NB4 (cell line): ENCODE data around the gene CDH4.

Experiments
- MYC ChIP-seq: IDR thresholded peaks from 2 replicates; pipeline ENCODE4 v1.6.1; 2011; ENCODE audit warnings: low read depth, low read length
- TF ChIP-seq, protein P1 (sequence below): IDR thresholded peaks from one replicate; pipeline ENCODE4 v1.5.1; 2012; ENCODE audit warnings: low read depth, low read length

DNA sequence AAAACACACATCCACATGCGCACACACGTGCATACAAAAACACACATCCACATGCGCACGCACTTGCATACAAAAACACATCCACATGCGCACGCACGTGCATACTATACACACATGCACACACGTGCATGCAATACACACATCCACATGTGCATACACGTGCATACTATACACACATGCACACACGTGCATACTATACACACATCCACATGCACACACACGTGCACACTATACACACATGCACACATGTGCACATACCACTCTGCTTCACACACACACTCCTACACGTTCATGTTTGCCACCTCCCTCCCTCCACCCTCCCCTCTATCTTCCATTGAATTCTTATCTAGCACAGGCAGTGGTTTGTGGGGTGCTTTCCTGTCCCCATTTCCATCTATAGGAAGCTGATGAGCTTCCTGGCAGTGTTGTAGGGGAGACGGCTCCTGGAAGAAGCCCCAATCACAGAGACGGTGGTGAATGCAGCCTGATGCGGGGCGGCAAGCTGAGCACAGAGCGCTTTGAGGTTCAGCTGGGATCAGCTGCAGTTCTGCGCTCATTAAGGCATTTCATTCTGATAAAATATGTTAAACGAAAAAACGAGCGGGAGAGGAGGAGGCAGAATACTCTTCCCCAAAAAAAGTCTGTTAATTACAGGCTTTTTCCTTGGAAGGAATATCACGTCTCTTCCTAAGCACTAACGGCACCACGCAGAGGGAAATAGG is 525.9 kb downstream of the CDH4 start:
- TF ChIP-seq, protein P1, sequence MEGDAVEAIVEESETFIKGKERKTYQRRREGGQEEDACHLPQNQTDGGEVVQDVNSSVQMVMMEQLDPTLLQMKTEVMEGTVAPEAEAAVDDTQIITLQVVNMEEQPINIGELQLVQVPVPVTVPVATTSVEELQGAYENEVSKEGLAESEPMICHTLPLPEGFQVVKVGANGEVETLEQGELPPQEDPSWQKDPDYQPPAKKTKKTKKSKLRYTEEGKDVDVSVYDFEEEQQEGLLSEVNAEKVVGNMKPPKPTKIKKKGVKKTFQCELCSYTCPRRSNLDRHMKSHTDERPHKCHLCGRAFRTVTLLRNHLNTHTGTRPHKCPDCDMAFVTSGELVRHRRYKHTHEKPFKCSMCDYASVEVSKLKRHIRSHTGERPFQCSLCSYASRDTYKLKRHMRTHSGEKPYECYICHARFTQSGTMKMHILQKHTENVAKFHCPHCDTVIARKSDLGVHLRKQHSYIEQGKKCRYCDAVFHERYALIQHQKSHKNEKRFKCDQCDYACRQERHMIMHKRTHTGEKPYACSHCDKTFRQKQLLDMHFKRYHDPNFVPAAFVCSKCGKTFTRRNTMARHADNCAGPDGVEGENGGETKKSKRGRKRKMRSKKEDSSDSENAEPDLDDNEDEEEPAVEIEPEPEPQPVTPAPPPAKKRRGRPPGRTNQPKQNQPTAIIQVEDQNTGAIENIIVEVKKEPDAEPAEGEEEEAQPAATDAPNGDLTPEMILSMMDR = no peak
- no peak for TF ChIP-seq MYC
